Measurements from ENCODE around the gene URB2.

URB2 gene

DNA sequence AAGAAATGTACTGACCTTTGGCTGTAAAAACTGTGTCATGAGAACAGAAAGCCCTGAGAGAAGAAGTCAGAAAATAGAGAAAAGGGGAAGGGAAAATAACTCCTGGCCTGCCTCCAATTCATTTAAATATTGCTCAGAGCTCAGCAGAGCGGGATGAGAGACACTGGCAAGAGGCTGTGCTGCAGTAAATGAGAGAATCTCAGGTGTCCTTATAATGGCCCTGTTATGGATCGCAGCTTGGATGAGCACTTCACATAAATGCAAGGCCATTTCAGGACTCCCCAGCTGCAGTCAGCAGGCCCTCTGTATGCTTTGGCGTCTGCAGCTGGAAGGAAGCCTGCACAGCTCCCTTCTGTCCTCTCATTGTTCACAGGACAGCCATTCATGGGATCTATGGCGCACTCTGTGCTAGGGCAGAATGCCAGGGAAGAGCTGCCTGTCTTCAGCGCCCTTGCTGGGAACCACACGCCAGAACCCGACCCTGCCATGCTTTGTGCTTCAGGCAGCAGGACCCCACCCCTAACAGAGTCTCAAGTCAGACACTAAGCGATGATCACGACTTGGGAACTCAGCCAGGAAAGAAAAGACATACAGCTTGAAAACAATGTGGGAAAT is 46.9 kb upstream of the URB2 start:
- no peaks in the 10 kb centered on the region for H3K36me3 ChIP-seq (replicated peaks; ENCODE audit: insufficient read depth, low read length)
- DNase-seq: no peak

DNA sequence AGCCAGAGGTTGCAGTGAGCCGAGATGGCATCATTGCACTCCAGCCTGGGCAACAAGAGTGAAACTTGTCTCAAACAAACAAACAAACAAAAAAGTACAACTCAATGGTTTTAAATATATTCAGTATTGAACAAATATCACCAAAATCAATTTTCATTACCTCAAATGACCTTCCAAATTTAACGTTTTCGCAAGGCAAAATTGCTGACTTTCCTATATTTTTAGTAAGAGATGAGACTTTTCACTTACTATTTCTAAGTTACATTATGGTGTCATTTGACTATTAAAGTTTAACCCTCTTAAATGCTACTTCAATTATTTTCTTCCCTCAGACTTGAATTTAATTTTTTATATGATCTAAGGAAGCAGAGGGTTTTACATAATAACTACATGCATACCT is 44.6 kb upstream of the URB2 start:
- Histone ChIP-seq H3K9ac (ENCODE audit: low read length) (no peak overlapping the region), H4K20me1 (ENCODE audit: insufficient read depth, low read length) (no peaks in the 10 kb centered on the region), H3K9me2 (replicated peaks; ENCODE audit: insufficient read depth, low read length) (no peaks in the 10 kb centered on the region), H3K79me2 (ENCODE audit: low read length) (no peaks in the 10 kb centered on the region), H3K4me1 (ENCODE audit: low read length) (no peaks in the 10 kb centered on the region), H3K36me3 (replicated peaks; ENCODE audit: insufficient read depth, low read length) (no peaks in the 10 kb centered on the region), H3K27ac (ENCODE audit: low read length) (no peak overlapping the region), H3K4me2 (ENCODE audit: low read depth, low read length) (no peak overlapping the region), H3K9me3 (replicated peaks; ENCODE audit: insufficient read depth, low read length) (no peaks in the 10 kb centered on the region), H3K27me3 (replicated peaks; ENCODE audit: insufficient read depth, low read length) (no peaks in the 10 kb centered on the region), H3F3A (ENCODE audit: insufficient read depth, low read length) (no peaks in the 10 kb centered on the region), H3K4me3 (ENCODE audit: low read length) (no peak overlapping the region), H2AFZ (ENCODE audit: low read length) (no peak overlapping the region)
- TF ChIP-seq, protein P1, sequence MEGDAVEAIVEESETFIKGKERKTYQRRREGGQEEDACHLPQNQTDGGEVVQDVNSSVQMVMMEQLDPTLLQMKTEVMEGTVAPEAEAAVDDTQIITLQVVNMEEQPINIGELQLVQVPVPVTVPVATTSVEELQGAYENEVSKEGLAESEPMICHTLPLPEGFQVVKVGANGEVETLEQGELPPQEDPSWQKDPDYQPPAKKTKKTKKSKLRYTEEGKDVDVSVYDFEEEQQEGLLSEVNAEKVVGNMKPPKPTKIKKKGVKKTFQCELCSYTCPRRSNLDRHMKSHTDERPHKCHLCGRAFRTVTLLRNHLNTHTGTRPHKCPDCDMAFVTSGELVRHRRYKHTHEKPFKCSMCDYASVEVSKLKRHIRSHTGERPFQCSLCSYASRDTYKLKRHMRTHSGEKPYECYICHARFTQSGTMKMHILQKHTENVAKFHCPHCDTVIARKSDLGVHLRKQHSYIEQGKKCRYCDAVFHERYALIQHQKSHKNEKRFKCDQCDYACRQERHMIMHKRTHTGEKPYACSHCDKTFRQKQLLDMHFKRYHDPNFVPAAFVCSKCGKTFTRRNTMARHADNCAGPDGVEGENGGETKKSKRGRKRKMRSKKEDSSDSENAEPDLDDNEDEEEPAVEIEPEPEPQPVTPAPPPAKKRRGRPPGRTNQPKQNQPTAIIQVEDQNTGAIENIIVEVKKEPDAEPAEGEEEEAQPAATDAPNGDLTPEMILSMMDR (IDR thresholded peaks at IDR 0.05; ENCODE audit: low read length): no peak
- no peak for TF ChIP-seq EZH2 (optimal IDR thresholded peaks at IDR 0.05; ENCODE audit: low read depth, low read length)
- no peak for TF ChIP-seq EZH2phosphoT487 (IDR thresholded peaks at IDR 0.05; ENCODE audit: low read length)
- DNase-seq: no peak

More for the DNA sequence above, 46.9 kb upstream of the URB2 start:
- TF ChIP-seq EZH2 (optimal IDR thresholded peaks at IDR 0.05; ENCODE audit: low read depth, low read length) (no peak), EZH2phosphoT487 (IDR thresholded peaks at IDR 0.05; ENCODE audit: low read length) (no peak)
- TF ChIP-seq, protein P1 (IDR thresholded peaks at IDR 0.05; ENCODE audit: low read length): no peak
- Histone ChIP-seq H3K27me3 (replicated peaks; ENCODE audit: insufficient read depth, low read length) (no peaks in the 10 kb centered on the region), H3K9me2 (replicated peaks; ENCODE audit: insufficient read depth, low read length) (no peaks in the 10 kb centered on the region), H3K9me3 (replicated peaks; ENCODE audit: insufficient read depth, low read length) (no peaks in the 10 kb centered on the region), H3K4me1 (ENCODE audit: low read length) (no peaks in the 10 kb centered on the region), H3K9ac (ENCODE audit: low read length) (no peak overlapping the region), H3K4me3 (ENCODE audit: low read length) (no peak overlapping the region), H3F3A (ENCODE audit: insufficient read depth, low read length) (no peaks in the 10 kb centered on the region), H3K79me2 (ENCODE audit: low read length) (no peaks in the 10 kb centered on the region), H3K27ac (ENCODE audit: low read length) (no peak overlapping the region), H4K20me1 (ENCODE audit: insufficient read depth, low read length) (no peaks in the 10 kb centered on the region), H2AFZ (ENCODE audit: low read length) (0 out of 2 replicates have a peak overlapping the region, but pooled peaks have one; percentile 4), H3K4me2 (ENCODE audit: low read depth, low read length) (no peak overlapping the region)

DNA sequence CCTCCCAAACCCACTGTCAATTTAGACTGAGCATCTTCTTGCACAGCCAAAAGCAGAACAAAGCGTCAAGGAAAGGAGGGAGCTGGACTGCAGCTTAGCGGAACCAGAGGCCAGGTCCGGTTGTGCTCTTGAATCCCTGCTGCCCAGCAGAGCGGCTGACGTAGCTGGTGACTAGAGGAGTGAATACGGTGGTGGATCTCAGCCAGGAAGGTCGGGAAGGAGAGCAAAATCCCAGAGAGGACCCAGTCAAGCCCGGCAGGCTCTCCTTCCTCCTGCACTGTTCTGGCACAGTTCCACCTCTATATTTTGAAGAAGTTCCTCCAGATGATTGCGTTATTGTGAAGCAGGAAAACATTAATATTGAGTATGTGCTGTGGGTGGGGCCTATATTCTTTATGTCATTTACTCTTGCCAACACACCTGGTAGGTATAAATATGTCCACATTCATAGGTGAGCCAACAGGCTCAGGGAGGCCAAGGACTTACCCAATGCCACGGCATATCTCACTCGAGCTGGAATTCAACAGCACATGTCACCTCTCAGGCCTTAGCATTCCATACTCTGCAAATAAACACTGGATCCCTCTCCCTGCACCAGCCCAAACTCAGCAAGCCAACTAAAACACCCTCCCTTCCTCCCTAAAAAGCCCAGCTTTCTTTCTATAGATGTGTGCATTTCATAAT is 43.9 kb upstream of the URB2 start:
- Histone ChIP-seq H4K20me1 (ENCODE audit: insufficient read depth, low read length) (no peaks in the 10 kb centered on the region), H3F3A (ENCODE audit: insufficient read depth, low read length) (no peaks in the 10 kb centered on the region), H3K79me2 (ENCODE audit: low read length) (no peaks in the 10 kb centered on the region), H3K4me1 (ENCODE audit: low read length) (no peaks in the 10 kb centered on the region), H2AFZ (ENCODE audit: low read length) (no peak overlapping the region), H3K27ac (ENCODE audit: low read length) (no peak overlapping the region), H3K27me3 (replicated peaks; ENCODE audit: insufficient read depth, low read length) (no peaks in the 10 kb centered on the region), H3K36me3 (replicated peaks; ENCODE audit: insufficient read depth, low read length) (no peaks in the 10 kb centered on the region), H3K9me3 (replicated peaks; ENCODE audit: insufficient read depth, low read length) (no peaks in the 10 kb centered on the region), H3K4me3 (ENCODE audit: low read length) (no peak overlapping the region), H3K9ac (ENCODE audit: low read length) (no peak overlapping the region), H3K4me2 (ENCODE audit: low read depth, low read length) (no peak overlapping the region), H3K9me2 (replicated peaks; ENCODE audit: insufficient read depth, low read length) (no peaks in the 10 kb centered on the region)
- TF ChIP-seq EZH2 (optimal IDR thresholded peaks at IDR 0.05; ENCODE audit: low read depth, low read length) (no peak), EZH2phosphoT487 (IDR thresholded peaks at IDR 0.05; ENCODE audit: low read length) (no peak)
- TF ChIP-seq, protein P1 (IDR thresholded peaks at IDR 0.05; ENCODE audit: low read length): no peak
- DNase-seq: no peak

Data from MM.1S (cell line).